A673 (cell line): ENCODE results near the gene FAM200C. TPM values are rescaled to one million over a fixed set of nuclear protein-coding genes. Genes with fewer than 3 reads are reported as not detected.

Source experiments
- Bru-seq: library from RNA; stranded (reverse); fragments of 400-500 nt; gene quantifications from one replicate; lab custom pipeline; 2021; lab: Mats Ljungman, UMichigan
- BruChase-seq, 2 experiments: library from RNA; stranded (reverse); fragments of 400-500 nt; gene quantifications; one replicate each; lab custom pipeline; 2021; lab: Mats Ljungman, UMichigan
- BruUV-seq: library from RNA; stranded (reverse); fragments of 400-500 nt; replicated peaks from 2 replicates; lab custom pipeline; 2021; lab: Mats Ljungman, UMichigan
- CTCF ChIA-PET: fragments of 300-600 bp; sonication (Branson Sonifier 250); formaldehyde crosslinking; loops from one replicate; lab custom pipeline; 2022; ENCODE audit warnings: antibody characterized with exemption; lab: Charles Lee
- POLR2A ChIA-PET: fragments of 300-600 bp; sonication (Branson Sonifier 250); formaldehyde crosslinking; loops from one replicate; lab custom pipeline; 2022; ENCODE audit warnings: antibody characterized with exemption; ENCODE audit not compliant: low non-redundant PET; lab: Charles Lee
- DNase-seq: peaks from one replicate; pipeline ENCODE4 v3.0.0-alpha.2; 2015; ENCODE audit warnings: low spot score
- H3K27ac ChIP-seq: fragments of 200-600 bp; sonication (generic); 2 replicates; pipeline ENCODE4 v1.5.1; 2016; ENCODE audit warnings: mixed run types, low read depth, mild to moderate bottlenecking, mixed read lengths, antibody characterized with exemption, low read length; ENCODE audit not compliant: poor library complexity, severe bottlenecking
- H3K27me3 ChIP-seq: fragments of 200-600 bp; sonication (generic); replicated peaks from 2 replicates; pipeline ENCODE4 v1.6.1; 2017; ENCODE audit warnings: mixed run types, low read depth, mild to moderate bottlenecking, mixed read lengths, antibody characterized with exemption, low read length; ENCODE audit not compliant: insufficient read depth, poor library complexity
- H3K36me3 ChIP-seq: fragments of 200-600 bp; sonication (generic); 2 replicates; pipeline ENCODE4 v1.6.1; 2016; ENCODE audit warnings: mixed run types, mild to moderate bottlenecking, mixed read lengths, antibody characterized with exemption, low read length; ENCODE audit not compliant: insufficient read depth, poor library complexity, severe bottlenecking
- H3K4me1 ChIP-seq: fragments of 200-600 bp; sonication (generic); 2 replicates; pipeline ENCODE4 v1.6.1; 2017; ENCODE audit warnings: mixed run types, mild to moderate bottlenecking, mixed read lengths, antibody characterized with exemption, low read length; ENCODE audit not compliant: insufficient read depth, poor library complexity, severe bottlenecking
- H3K4me3 ChIP-seq: fragments of 200-600 bp; sonication (generic); 2 replicates; pipeline ENCODE4 v1.5.1; 2016; ENCODE audit warnings: low read depth, mixed run types, mild to moderate bottlenecking, mixed read lengths, low read length; ENCODE audit not compliant: poor library complexity, severe bottlenecking
- H3K9me3 ChIP-seq: fragments of 200-600 bp; sonication (generic); 2 replicates; pipeline ENCODE4 v1.6.1; 2016; ENCODE audit warnings: mixed run types, low read depth, mild to moderate bottlenecking, mixed read lengths, antibody characterized with exemption, low read length; ENCODE audit not compliant: poor library complexity, severe bottlenecking
- CTCF ChIP-seq: fragments of 300-800, 200-600 bp; sonication (generic); conservative IDR thresholded peaks from 2 replicates; pipeline ENCODE4 v1.5.1; 2017; ENCODE audit warnings: low read depth, mild to moderate bottlenecking, antibody characterized with exemption, low read length, moderate library complexity, mixed read lengths
- EZH2 ChIP-seq: fragments of 200-600 bp; sonication (generic); IDR thresholded peaks from 2 replicates; pipeline ENCODE4 v1.6.1; 2017; ENCODE audit warnings: borderline replicate concordance, low read depth, mild to moderate bottlenecking, mixed read lengths, antibody characterized with exemption, low read length; ENCODE audit not compliant: poor library complexity, severe bottlenecking
- intact Hi-C: fragments of 100-400 bp; cut with micrococcal nuclease; formaldehyde crosslinking; loops from one replicate; pipeline ENCODE4 v1.10.0; 2022; ENCODE audit not compliant: unreplicated experiment
- long read RNA-seq: library from polyadenylated mRNA; stranded (forward); transcript quantifications from one replicate; pipeline ENCODE4 v2.0.0, GENCODE V29; 2022
- total RNA-seq: library from RNA; stranded (reverse); gene quantifications from 2 replicates; pipeline ENCODE4 v1.2.3, GENCODE V29; 2021

Gene FAM200C
- total RNA-seq (6.3 TPM in 2 replicates), Bru-seq, nascent RNA (percentile 92 among the genes with signal in this experiment), BruChase-seq, experiment 1, labeled RNA remaining after a 2-hour chase (percentile 83 among the genes with signal in this experiment), BruChase-seq, experiment 2, labeled RNA remaining after a 6-hour chase (percentile 71 among the genes with signal in this experiment)
- long read RNA-seq, transcript ZBED8-201 (2 exons, 2,851 nt), result major isoform, 28 of 37 reads
- long read RNA-seq, partial matches to known transcripts, result 1 of 37 reads
- long read RNA-seq, other reads (novel, unspliced or antisense), result 6 of 37 reads

- peak within 1 kb of the TSS; percentile 93 for H3K27ac ChIP-seq
- peak; percentile 95 for DNase-seq
- H3K36me3 ChIP-seq, result peaks cover 10% of the 10 kb centered on the region
- POLR2A ChIA-PET, result interaction anchor here (0.7 kb wide), 1 partner anchor 10 kb away, joined by 4 read pairs; no protein-coding TSS in a partner anchor
- peak within 1 kb of the TSS; percentile 67 for H3K4me3 ChIP-seq
- TF ChIP-seq CTCF (no peak), EZH2 (no peak)
- H3K27me3 ChIP-seq, result no peaks in the 10 kb centered on the region
- no TSS peak for BruUV-seq
- CTCF ChIA-PET, result no interaction called here
- H3K9me3 ChIP-seq, result no peaks in the 10 kb centered on the region
- intact Hi-C loops, result loop anchor here (10.0 kb wide), 1 partner anchor 1115 kb away; no protein-coding TSS in a partner anchor
- peaks cover 3% of the 10 kb centered on the region for H3K4me1 ChIP-seq
These were observed at the start of gene FAM200C for GRCh38 chr5:160399402-160400353. TSS of gene FAM200C (minus strand) at chr5:160400054. CDS start at chr5:160395490, 4,564 bp downstream.

- H3K4me3 ChIP-seq, result no peak overlapping the region
- no peak for TF ChIP-seq CTCF
- TF ChIP-seq EZH2, result no peak
- H3K36me3 ChIP-seq, result no peaks in the 10 kb centered on the region
- no peak for DNase-seq
- POLR2A ChIA-PET, result no interaction called here
- CTCF ChIA-PET, result no interaction called here
- H3K4me1 ChIP-seq, result no peaks in the 10 kb centered on the region
- no peak overlapping the region for H3K27ac ChIP-seq
- BruUV-seq, result no TSS peak
- H3K27me3 ChIP-seq, result peaks cover 10% of the 10 kb centered on the region
- H3K9me3 ChIP-seq, result no peaks in the 10 kb centered on the region
- intact Hi-C loops, result no loop called here
These were observed 49.6 kb upstream of the FAM200C start for GRCh38 chr5:160449458-160449857.

- POLR2A ChIA-PET, result no interaction called here
- Histone ChIP-seq H3K27ac (no peak overlapping the region), H3K4me1 (no peaks in the 10 kb centered on the region), H3K9me3 (no peaks in the 10 kb centered on the region), H3K36me3 (no peaks in the 10 kb centered on the region), H3K27me3 (peaks cover 9% of the 10 kb centered on the region), H3K4me3 (no peak overlapping the region)
- no peak for DNase-seq
- no peak for TF ChIP-seq CTCF
- no peak for TF ChIP-seq EZH2
- CTCF ChIA-PET, result no interaction called here
- intact Hi-C loops, result no loop called here
- BruUV-seq, result no TSS peak
These were observed 49.0 kb upstream of the FAM200C start for GRCh38 chr5:160448886-160449285.
